Measurements from ENCODE around the gene WNK2. TPM values are rescaled to one million over a fixed set of nuclear protein-coding genes. Genes with fewer than 3 reads are reported as not detected.

The WNK2 gene
- total and polyA plus RNA-seq, 7 experiments from 2014 or later: 0.32 to 0.83 (median 0.46) TPM; not detected in 3

DNA sequence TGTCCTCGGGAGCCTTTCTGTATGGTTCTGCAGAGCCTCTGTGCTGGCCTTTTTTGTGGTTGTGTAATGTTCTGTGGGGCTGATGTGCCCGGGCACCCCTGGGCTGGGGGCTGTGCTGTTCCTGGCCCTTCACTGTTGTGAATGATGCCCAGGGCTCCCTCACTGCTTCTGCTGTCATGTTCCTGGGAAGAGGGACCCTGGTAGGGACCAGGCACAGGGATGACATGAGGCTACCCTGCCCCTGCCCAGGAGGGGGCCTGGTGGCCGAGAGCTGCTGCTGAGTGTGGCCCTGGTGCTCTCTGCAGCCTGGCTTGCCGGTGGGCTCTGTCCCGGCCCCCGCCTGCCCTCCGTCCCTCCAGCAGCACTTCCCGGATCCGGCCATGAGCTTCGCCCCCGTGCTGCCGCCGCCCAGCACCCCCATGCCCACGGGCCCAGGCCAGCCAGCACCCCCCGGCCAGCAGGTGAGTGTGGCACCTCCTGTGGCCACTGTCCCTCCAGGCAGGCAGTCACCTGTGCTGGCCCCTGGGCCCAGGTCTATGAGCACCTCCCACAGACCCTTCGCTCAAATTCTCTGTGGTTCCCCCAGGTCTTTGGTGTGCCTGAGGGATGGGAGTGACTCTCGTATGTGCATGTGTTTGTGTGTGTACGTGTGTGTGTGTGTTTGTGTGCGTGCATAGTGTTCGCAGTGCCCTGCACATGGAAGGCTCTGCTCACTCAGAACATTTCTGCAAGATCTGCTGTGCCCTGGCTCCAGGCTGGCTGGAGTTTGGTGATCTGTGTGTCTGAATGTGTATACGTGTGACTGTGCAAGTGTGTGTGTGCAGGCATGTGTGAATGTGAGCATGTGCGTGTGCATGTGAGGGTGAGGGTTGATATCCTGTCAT is 72.3 kb downstream of the WNK2 start:
- Histone ChIP-seq H3K9me3 (ENCODE audit: control insufficient read depth in 2 of 3, low read length in 3 of 3) (no peaks in the 10 kb centered on the region), H3K36me3 (ENCODE audit: control insufficient read depth in 2 of 3, insufficient read depth in 3 of 3, low read length in 3 of 3) (no peaks in the 10 kb centered on the region), H3K4me1 (ENCODE audit: control insufficient read depth in 2 of 2, insufficient read depth in 2 of 2, low read length in 2 of 2) (no peaks in the 10 kb centered on the region), H3K27me3 (ENCODE audit: control insufficient read depth in 2 of 2, insufficient read depth in 2 of 2, low read length in 2 of 2) (no peaks in the 10 kb centered on the region), H3K4me3 (ENCODE audit: low read length) (no peak overlapping the region), H3K27ac (ENCODE audit: low read depth, low read length) (no peak overlapping the region)
- no peaks in the 10 kb centered on the region for H3K36me3 Mint-ChIP-seq
- POLR2A ChIA-PET: no interaction called here
- no peak overlapping the region for H3K27ac Mint-ChIP-seq
- no peaks in the 10 kb centered on the region for H3K27me3 Mint-ChIP-seq
- CTCF ChIA-PET: no interaction called here
- H3K9me3 Mint-ChIP-seq: no peaks in the 10 kb centered on the region
- no peak overlapping the region for H3K4me3 Mint-ChIP-seq
- intact Hi-C loops (cut with micrococcal nuclease): no loop called here
- no peaks in the 10 kb centered on the region for H3K4me1 Mint-ChIP-seq
- ATAC-seq: no peak
- peak in 2 of 9 donors; percentile 3 to 17 for DNase-seq

DNA sequence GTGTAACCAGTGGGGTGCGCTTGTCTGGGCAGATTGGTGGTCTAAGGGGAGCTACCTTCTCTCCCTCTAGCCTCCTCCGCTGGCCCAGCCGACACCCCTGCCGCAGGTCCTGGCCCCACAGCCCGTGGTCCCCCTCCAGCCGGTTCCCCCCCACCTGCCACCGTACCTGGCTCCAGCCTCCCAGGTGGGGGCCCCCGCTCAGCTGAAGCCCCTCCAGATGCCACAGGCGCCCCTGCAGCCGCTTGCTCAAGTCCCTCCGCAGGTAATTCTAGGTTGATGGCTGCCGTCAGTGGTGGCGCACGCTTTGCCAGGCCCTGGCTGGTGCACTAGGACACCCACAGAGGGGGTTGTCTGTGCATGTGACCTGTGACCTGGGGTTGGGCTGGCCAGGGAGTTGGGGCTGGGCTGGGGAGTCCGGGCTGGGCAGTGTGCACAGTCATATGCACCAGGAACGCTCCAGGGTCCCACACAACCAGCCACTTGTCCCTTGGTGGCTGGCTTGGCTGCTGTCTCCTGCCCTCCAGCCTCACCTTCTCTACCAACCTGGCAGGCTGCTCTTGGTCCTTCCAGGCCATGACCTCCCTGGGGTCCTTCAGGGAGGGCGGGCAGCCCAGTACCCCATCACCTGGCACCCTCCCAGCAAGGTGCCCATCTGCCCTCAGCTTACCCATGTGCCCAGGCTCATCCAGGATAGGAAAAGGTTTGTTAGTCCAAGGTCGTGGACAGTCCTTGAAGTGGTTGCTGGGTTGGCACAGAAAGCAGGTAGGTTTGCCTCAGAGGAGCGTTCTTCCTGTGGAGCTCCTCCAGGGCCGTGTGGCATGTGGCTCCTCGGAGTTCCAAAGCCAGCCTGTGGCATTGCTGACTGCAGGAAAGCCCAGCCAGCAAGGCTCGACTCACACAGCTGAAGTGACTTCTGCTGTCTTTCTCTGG is 73.2 kb downstream of the WNK2 start:
- DNase-seq: peak in 2 of 9 donors; percentile 2 to 20
- ATAC-seq: no peak

DNA sequence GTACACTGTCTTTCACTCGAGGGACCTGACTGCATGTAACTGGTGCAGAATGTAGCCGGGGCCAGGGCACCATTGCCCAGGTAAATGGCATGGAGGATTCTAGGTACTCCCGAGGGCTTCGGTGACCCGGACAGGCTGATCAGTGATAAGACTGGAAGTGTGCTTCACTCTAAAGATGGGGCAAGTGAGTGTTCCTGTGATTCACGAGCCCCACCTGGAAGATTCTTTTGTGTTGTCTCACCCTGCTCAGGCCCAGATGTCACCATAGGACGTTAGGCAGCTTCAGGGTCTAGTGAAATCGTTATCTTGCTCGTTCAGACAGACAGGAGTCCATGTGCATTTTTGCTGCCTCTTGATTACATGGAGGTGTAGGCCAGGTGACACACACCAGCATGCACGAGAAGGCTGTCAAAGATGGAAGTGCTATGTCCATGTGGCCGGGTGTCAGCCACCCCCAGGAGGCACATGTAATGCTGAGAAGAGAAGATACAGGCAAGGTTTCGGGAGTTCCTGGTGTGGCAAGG is 73.9 kb downstream of the WNK2 start:
- no peaks in the 10 kb centered on the region for H3K4me1 ChIP-seq (ENCODE audit: control insufficient read depth in 2 of 2, insufficient read depth in 2 of 2, low read length in 2 of 2)
- H3K4me1 Mint-ChIP-seq: peaks cover 0 to 6% (median 0%) of the 10 kb centered on the region in 7 donors
- no peak overlapping the region for H3K4me3 Mint-ChIP-seq
- intact Hi-C loops (cut with micrococcal nuclease): no loop called here
- ATAC-seq (no peak), DNase-seq (peak in 2 of 9 donors; percentile 1 to 15)
- ChIA-PET POLR2A (no interaction called here), CTCF (no interaction called here)
- H3K4me3 ChIP-seq (ENCODE audit: low read length): no peak overlapping the region
- H3K27ac ChIP-seq (ENCODE audit: low read depth, low read length): no peak overlapping the region
- H3K9me3 Mint-ChIP-seq: no peaks in the 10 kb centered on the region
- H3K36me3 Mint-ChIP-seq: no peaks in the 10 kb centered on the region
- H3K27me3 ChIP-seq (ENCODE audit: control insufficient read depth in 2 of 2, insufficient read depth in 2 of 2, low read length in 2 of 2): no peaks in the 10 kb centered on the region
- no peaks in the 10 kb centered on the region for H3K9me3 ChIP-seq (ENCODE audit: control insufficient read depth in 2 of 3, low read length in 3 of 3)
- H3K27me3 Mint-ChIP-seq: no peaks in the 10 kb centered on the region
- no peaks in the 10 kb centered on the region for H3K36me3 ChIP-seq (ENCODE audit: control insufficient read depth in 2 of 3, insufficient read depth in 3 of 3, low read length in 3 of 3)
- H3K27ac Mint-ChIP-seq: no peak overlapping the region

More for the DNA sequence above, 73.2 kb downstream of the WNK2 start:
- POLR2A ChIA-PET: no interaction called here
- Mint-ChIP-seq H3K27ac (no peak overlapping the region), H3K4me1 (peaks cover 0 to 3% (median 0%) of the 10 kb centered on the region in 7 donors), H3K9me3 (no peaks in the 10 kb centered on the region), H3K27me3 (no peaks in the 10 kb centered on the region), H3K4me3 (no peak overlapping the region), H3K36me3 (no peaks in the 10 kb centered on the region)
- no peaks in the 10 kb centered on the region for H3K27me3 ChIP-seq (ENCODE audit: control insufficient read depth in 2 of 2, insufficient read depth in 2 of 2, low read length in 2 of 2)
- CTCF ChIA-PET: no interaction called here
- no peak overlapping the region for H3K4me3 ChIP-seq (ENCODE audit: low read length)
- no peaks in the 10 kb centered on the region for H3K9me3 ChIP-seq (ENCODE audit: control insufficient read depth in 2 of 3, low read length in 3 of 3)
- H3K4me1 ChIP-seq (ENCODE audit: control insufficient read depth in 2 of 2, insufficient read depth in 2 of 2, low read length in 2 of 2): no peaks in the 10 kb centered on the region
- intact Hi-C loops (cut with micrococcal nuclease): no loop called here
- H3K36me3 ChIP-seq (ENCODE audit: control insufficient read depth in 2 of 3, insufficient read depth in 3 of 3, low read length in 3 of 3): no peaks in the 10 kb centered on the region
- H3K27ac ChIP-seq (ENCODE audit: low read depth, low read length): no peak overlapping the region

DNA sequence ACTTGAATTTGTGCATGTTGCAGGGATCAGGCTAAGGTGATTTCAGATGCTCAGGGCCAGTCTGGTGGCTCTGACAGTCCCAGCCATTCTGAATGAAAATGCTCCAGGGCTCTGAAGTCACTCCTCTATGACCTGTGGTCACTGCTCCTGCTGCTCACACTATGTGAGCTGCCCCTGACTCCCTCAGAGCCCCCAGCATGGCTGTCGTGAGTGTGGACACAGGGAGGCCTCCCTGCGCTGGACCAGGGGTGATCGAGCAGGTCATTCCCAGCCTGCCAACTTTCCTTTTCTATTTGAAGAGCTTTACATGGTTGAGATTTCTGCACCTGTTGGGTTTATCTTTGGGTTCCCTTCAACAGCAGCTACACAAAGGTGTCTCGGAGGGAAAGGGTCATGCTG is 74.5 kb downstream of the WNK2 start:
- H3K9me3 Mint-ChIP-seq: no peaks in the 10 kb centered on the region
- intact Hi-C loops (cut with micrococcal nuclease): no loop called here
- Histone ChIP-seq H3K36me3 (ENCODE audit: control insufficient read depth in 2 of 3, insufficient read depth in 3 of 3, low read length in 3 of 3) (no peaks in the 10 kb centered on the region), H3K4me1 (ENCODE audit: control insufficient read depth in 2 of 2, insufficient read depth in 2 of 2, low read length in 2 of 2) (no peaks in the 10 kb centered on the region), H3K27ac (ENCODE audit: low read depth, low read length) (no peak overlapping the region), H3K27me3 (ENCODE audit: control insufficient read depth in 2 of 2, insufficient read depth in 2 of 2, low read length in 2 of 2) (no peaks in the 10 kb centered on the region), H3K4me3 (ENCODE audit: low read length) (no peak overlapping the region), H3K9me3 (ENCODE audit: control insufficient read depth in 2 of 3, low read length in 3 of 3) (no peaks in the 10 kb centered on the region)
- no peaks in the 10 kb centered on the region for H3K27me3 Mint-ChIP-seq
- POLR2A ChIA-PET: no interaction called here
- H3K27ac Mint-ChIP-seq: no peak overlapping the region
- ATAC-seq (no peak), DNase-seq (no peak)
- H3K4me3 Mint-ChIP-seq: no peak overlapping the region
- no peaks in the 10 kb centered on the region for H3K36me3 Mint-ChIP-seq
- CTCF ChIA-PET: no interaction called here
- peaks cover 0 to 6% (median 0%) of the 10 kb centered on the region in 7 donors for H3K4me1 Mint-ChIP-seq

DNA sequence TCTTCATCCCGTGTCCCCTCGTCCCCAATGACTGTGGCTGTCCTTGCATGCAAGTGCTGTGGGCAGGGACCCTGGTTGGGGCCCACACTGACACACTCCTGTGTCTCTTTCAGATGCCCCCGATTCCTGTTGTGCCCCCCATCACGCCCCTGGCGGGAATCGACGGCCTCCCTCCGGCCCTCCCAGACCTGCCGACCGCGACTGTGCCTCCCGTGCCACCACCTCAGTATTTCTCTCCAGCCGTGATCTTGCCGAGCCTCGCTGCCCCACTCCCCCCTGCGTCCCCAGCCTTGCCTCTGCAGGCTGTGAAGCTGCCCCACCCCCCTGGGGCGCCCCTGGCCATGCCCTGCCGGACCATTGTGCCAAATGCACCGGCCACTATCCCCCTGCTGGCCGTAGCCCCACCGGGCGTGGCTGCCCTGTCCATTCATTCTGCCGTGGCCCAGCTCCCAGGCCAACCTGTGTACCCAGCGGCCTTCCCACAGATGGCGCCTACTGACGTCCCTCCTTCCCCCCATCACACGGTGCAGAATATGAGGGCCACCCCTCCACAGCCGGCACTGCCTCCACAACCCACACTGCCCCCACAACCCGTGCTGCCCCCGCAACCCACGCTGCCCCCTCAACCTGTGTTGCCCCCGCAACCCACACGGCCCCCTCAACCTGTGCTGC is 75.0 kb downstream of the WNK2 start:
- Mint-ChIP-seq H3K9me3 (no peaks in the 10 kb centered on the region), H3K4me1 (peaks cover 0 to 6% (median 0%) of the 10 kb centered on the region in 7 donors), H3K27ac (no peak overlapping the region), H3K36me3 (no peaks in the 10 kb centered on the region), H3K4me3 (no peak overlapping the region), H3K27me3 (no peaks in the 10 kb centered on the region)
- DNase-seq (peak in 2 of 9 donors; percentile 1 to 12), ATAC-seq (no peak)
- no peaks in the 10 kb centered on the region for H3K9me3 ChIP-seq (ENCODE audit: control insufficient read depth in 2 of 3, low read length in 3 of 3)
- POLR2A ChIA-PET: no interaction called here
- H3K36me3 ChIP-seq (ENCODE audit: control insufficient read depth in 2 of 3, insufficient read depth in 3 of 3, low read length in 3 of 3): no peaks in the 10 kb centered on the region
- CTCF ChIA-PET: no interaction called here
- intact Hi-C loops (cut with micrococcal nuclease): no loop called here
- no peak overlapping the region for H3K4me3 ChIP-seq (ENCODE audit: low read length)
- H3K27me3 ChIP-seq (ENCODE audit: control insufficient read depth in 2 of 2, insufficient read depth in 2 of 2, low read length in 2 of 2): no peaks in the 10 kb centered on the region
- no peaks in the 10 kb centered on the region for H3K4me1 ChIP-seq (ENCODE audit: control insufficient read depth in 2 of 2, insufficient read depth in 2 of 2, low read length in 2 of 2)
- H3K27ac ChIP-seq (ENCODE audit: low read depth, low read length): no peak overlapping the region

DNA sequence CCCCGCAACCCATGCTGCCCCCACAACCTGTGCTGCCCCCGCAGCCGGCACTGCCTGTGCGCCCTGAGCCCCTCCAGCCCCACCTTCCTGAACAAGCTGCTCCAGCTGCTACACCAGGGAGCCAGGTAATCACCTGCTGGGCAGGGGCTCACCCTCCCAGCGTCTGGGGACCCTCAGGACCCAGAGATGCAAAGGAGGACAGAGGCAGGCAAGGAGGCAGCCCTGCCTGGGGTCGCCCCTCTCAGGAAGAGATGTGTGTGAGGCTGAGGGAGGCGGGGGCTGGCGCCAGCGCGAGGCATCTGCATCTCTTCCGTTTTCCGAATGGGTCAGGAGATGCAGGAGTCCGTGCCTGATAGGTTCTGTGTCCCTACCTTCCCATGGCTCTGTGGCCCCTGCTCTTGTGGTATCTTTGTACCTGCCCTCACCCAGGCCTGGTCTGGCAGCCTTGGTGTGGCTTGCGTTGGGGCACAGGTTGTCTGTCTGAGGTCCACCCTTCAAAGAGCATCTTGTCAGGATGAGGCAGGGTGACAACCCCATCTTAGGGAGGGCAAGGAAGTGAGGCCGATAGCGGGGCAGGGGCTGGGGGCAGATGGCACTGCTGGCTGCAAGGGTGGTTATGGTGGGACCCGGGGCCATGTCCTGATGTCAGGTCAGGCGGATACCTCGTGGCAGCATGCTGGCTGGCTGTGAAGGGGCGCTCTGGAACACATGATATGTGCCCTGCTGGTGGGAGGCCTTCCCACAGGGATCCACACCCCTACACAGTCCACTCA is 75.7 kb downstream of the WNK2 start:
- Histone ChIP-seq H3K4me3 (ENCODE audit: low read length) (no peak overlapping the region), H3K36me3 (ENCODE audit: control insufficient read depth in 2 of 3, insufficient read depth in 3 of 3, low read length in 3 of 3) (no peaks in the 10 kb centered on the region), H3K4me1 (ENCODE audit: control insufficient read depth in 2 of 2, insufficient read depth in 2 of 2, low read length in 2 of 2) (no peaks in the 10 kb centered on the region), H3K27ac (ENCODE audit: low read depth, low read length) (no peak overlapping the region), H3K27me3 (ENCODE audit: control insufficient read depth in 2 of 2, insufficient read depth in 2 of 2, low read length in 2 of 2) (no peaks in the 10 kb centered on the region), H3K9me3 (ENCODE audit: control insufficient read depth in 2 of 3, low read length in 3 of 3) (no peaks in the 10 kb centered on the region)
- ChIA-PET CTCF (no interaction called here), POLR2A (no interaction called here)
- intact Hi-C loops (cut with micrococcal nuclease): no loop called here
- Mint-ChIP-seq H3K27ac (no peak overlapping the region), H3K4me3 (no peak overlapping the region), H3K27me3 (no peaks in the 10 kb centered on the region), H3K9me3 (no peaks in the 10 kb centered on the region), H3K36me3 (no peaks in the 10 kb centered on the region), H3K4me1 (peaks cover 0 to 6% (median 0%) of the 10 kb centered on the region in 7 donors)
- DNase-seq: peak in 2 of 9 donors; percentile 3 to 14
- no peak for ATAC-seq

Measured in naive thymus-derived CD4-positive, alpha-beta T cell (primary cell).